ENCODE data around the gene PTGIS. TPM values are rescaled to one million over a fixed set of nuclear protein-coding genes. Genes with fewer than 3 reads are reported as not detected.

PTGIS gene
- total RNA-seq, 3 donors from 2014 or later: 1.6 to 2.4 (median 2.1) TPM

GRCh38 chr20:49480236-49480635 lies 87.7 kb downstream of the PTGIS start:
- DNase-seq: no peak
- peaks cover 4% of the 10 kb centered on the region for H3K4me1 Mint-ChIP-seq (ENCODE audit: low read depth)
- no peak for ATAC-seq
- H3K36me3 Mint-ChIP-seq (ENCODE audit: insufficient read depth): no peaks in the 10 kb centered on the region
- no peak overlapping the region for H3K4me3 Mint-ChIP-seq
- no peaks in the 10 kb centered on the region for H3K9me3 Mint-ChIP-seq
- H3K27me3 Mint-ChIP-seq (ENCODE audit: low read depth): peaks cover 46% of the 10 kb centered on the region

GRCh38 chr20:49479785-49480184 lies 88.2 kb downstream of the PTGIS start:
- H3K4me3 Mint-ChIP-seq: no peak overlapping the region
- ATAC-seq (no peak), DNase-seq (no peak)
- no peaks in the 10 kb centered on the region for H3K36me3 Mint-ChIP-seq (ENCODE audit: insufficient read depth)
- H3K27me3 Mint-ChIP-seq (ENCODE audit: low read depth): peaks cover 46% of the 10 kb centered on the region
- no peaks in the 10 kb centered on the region for H3K9me3 Mint-ChIP-seq
- H3K4me1 Mint-ChIP-seq (ENCODE audit: low read depth): peaks cover 4% of the 10 kb centered on the region

GRCh38 chr20:49478754-49479689 lies 88.9 kb downstream of the PTGIS start:
- ATAC-seq (no peak), DNase-seq (no peak)
- Mint-ChIP-seq H3K27me3 (ENCODE audit: low read depth) (peaks cover 44% of the 10 kb centered on the region), H3K9me3 (no peaks in the 10 kb centered on the region), H3K36me3 (ENCODE audit: insufficient read depth) (no peaks in the 10 kb centered on the region), H3K4me1 (ENCODE audit: low read depth) (peaks cover 2% of the 10 kb centered on the region), H3K4me3 (no peak overlapping the region)

- H3K36me3 Mint-ChIP-seq (ENCODE audit: insufficient read depth): no peaks in the 10 kb centered on the region
- H3K4me1 Mint-ChIP-seq (ENCODE audit: low read depth): peaks cover 2% of the 10 kb centered on the region
- H3K9me3 Mint-ChIP-seq: no peaks in the 10 kb centered on the region
- ATAC-seq: no peak
- no peak for DNase-seq
- peaks cover 42% of the 10 kb centered on the region for H3K27me3 Mint-ChIP-seq (ENCODE audit: low read depth)
- H3K4me3 Mint-ChIP-seq: no peak overlapping the region
Measured at GRCh38 chr20:49478266-49478665, 89.7 kb downstream of the PTGIS start.

GRCh38 chr20:49477200-49477599 lies 90.7 kb downstream of the PTGIS start:
- Mint-ChIP-seq H3K36me3 (ENCODE audit: insufficient read depth) (no peaks in the 10 kb centered on the region), H3K4me1 (ENCODE audit: low read depth) (no peaks in the 10 kb centered on the region), H3K4me3 (no peak overlapping the region), H3K27me3 (ENCODE audit: low read depth) (peaks cover 40% of the 10 kb centered on the region), H3K9me3 (no peaks in the 10 kb centered on the region)
- ATAC-seq: no peak
- no peak for DNase-seq

- Mint-ChIP-seq H3K27me3 (ENCODE audit: low read depth) (peaks cover 35% of the 10 kb centered on the region), H3K4me1 (ENCODE audit: low read depth) (no peaks in the 10 kb centered on the region), H3K36me3 (ENCODE audit: insufficient read depth) (no peaks in the 10 kb centered on the region), H3K4me3 (no peak overlapping the region), H3K9me3 (no peaks in the 10 kb centered on the region)
- ATAC-seq: no peak
- no peak for DNase-seq
Measured at GRCh38 chr20:49476016-49476355, 92.0 kb downstream of the PTGIS start.

GRCh38 chr20:49475292-49476015 lies 92.5 kb downstream of the PTGIS start:
- H3K4me1 Mint-ChIP-seq (ENCODE audit: low read depth): no peaks in the 10 kb centered on the region
- H3K36me3 Mint-ChIP-seq (ENCODE audit: insufficient read depth): no peaks in the 10 kb centered on the region
- ATAC-seq (no peak), DNase-seq (no peak)
- H3K27me3 Mint-ChIP-seq (ENCODE audit: low read depth): peaks cover 33% of the 10 kb centered on the region
- no peak overlapping the region for H3K4me3 Mint-ChIP-seq
- H3K9me3 Mint-ChIP-seq: no peaks in the 10 kb centered on the region

GRCh38 chr20:49471397-49471796 lies 96.5 kb downstream of the PTGIS start:
- H3K9me3 Mint-ChIP-seq: no peaks in the 10 kb centered on the region
- H3K4me3 Mint-ChIP-seq: no peak overlapping the region
- no peaks in the 10 kb centered on the region for H3K36me3 Mint-ChIP-seq (ENCODE audit: insufficient read depth)
- ATAC-seq (no peak), DNase-seq (no peak)
- no peaks in the 10 kb centered on the region for H3K4me1 Mint-ChIP-seq (ENCODE audit: low read depth)
- peaks cover 38% of the 10 kb centered on the region for H3K27me3 Mint-ChIP-seq (ENCODE audit: low read depth)

GRCh38 chr20:49470922-49471321 lies 97.0 kb downstream of the PTGIS start:
- H3K4me3 Mint-ChIP-seq: no peak overlapping the region
- ATAC-seq (no peak), DNase-seq (no peak)
- H3K27me3 Mint-ChIP-seq (ENCODE audit: low read depth): peaks cover 38% of the 10 kb centered on the region
- H3K36me3 Mint-ChIP-seq (ENCODE audit: insufficient read depth): no peaks in the 10 kb centered on the region
- H3K9me3 Mint-ChIP-seq: no peaks in the 10 kb centered on the region
- H3K4me1 Mint-ChIP-seq (ENCODE audit: low read depth): no peaks in the 10 kb centered on the region

- no peaks in the 10 kb centered on the region for H3K4me1 Mint-ChIP-seq (ENCODE audit: low read depth)
- H3K27me3 Mint-ChIP-seq (ENCODE audit: low read depth): peaks cover 29% of the 10 kb centered on the region
- H3K4me3 Mint-ChIP-seq: no peak overlapping the region
Measured at GRCh38 chr20:49469060-49469459, 98.9 kb downstream of the PTGIS start.

GRCh38 chr20:49468412-49468811 lies 99.5 kb downstream of the PTGIS start:
- ATAC-seq (no peak), DNase-seq (no peak)
- Mint-ChIP-seq H3K4me1 (ENCODE audit: low read depth) (no peaks in the 10 kb centered on the region), H3K36me3 (ENCODE audit: insufficient read depth) (no peaks in the 10 kb centered on the region), H3K9me3 (no peaks in the 10 kb centered on the region), H3K27me3 (ENCODE audit: low read depth) (peaks cover 29% of the 10 kb centered on the region), H3K4me3 (no peak overlapping the region)

More at GRCh38 chr20:49469060-49469459, 98.9 kb downstream of the PTGIS start:
- DNase-seq: no peak
- no peaks in the 10 kb centered on the region for H3K36me3 Mint-ChIP-seq (ENCODE audit: insufficient read depth)
- no peak for ATAC-seq
- H3K9me3 Mint-ChIP-seq: no peaks in the 10 kb centered on the region

GRCh38 chr20:49466114-49466912 lies 101.6 kb downstream of the PTGIS start:
- no peak overlapping the region for H3K4me3 Mint-ChIP-seq
- H3K9me3 Mint-ChIP-seq: no peaks in the 10 kb centered on the region
- H3K4me1 Mint-ChIP-seq (ENCODE audit: low read depth): no peaks in the 10 kb centered on the region
- no peak for DNase-seq
- ATAC-seq: no peak
- no peaks in the 10 kb centered on the region for H3K36me3 Mint-ChIP-seq (ENCODE audit: insufficient read depth)
- H3K27me3 Mint-ChIP-seq (ENCODE audit: low read depth): peaks cover 32% of the 10 kb centered on the region

- ATAC-seq (no peak), DNase-seq (no peak)
- Mint-ChIP-seq H3K9me3 (no peaks in the 10 kb centered on the region), H3K27me3 (ENCODE audit: low read depth) (peaks cover 25% of the 10 kb centered on the region), H3K4me1 (ENCODE audit: low read depth) (no peaks in the 10 kb centered on the region), H3K4me3 (no peak overlapping the region), H3K36me3 (ENCODE audit: insufficient read depth) (no peaks in the 10 kb centered on the region)
Measured at GRCh38 chr20:49464556-49464955, 103.4 kb downstream of the PTGIS start.

- Mint-ChIP-seq H3K4me1 (ENCODE audit: low read depth) (no peaks in the 10 kb centered on the region), H3K9me3 (no peaks in the 10 kb centered on the region), H3K4me3 (no peak overlapping the region), H3K36me3 (ENCODE audit: insufficient read depth) (no peaks in the 10 kb centered on the region), H3K27me3 (ENCODE audit: low read depth) (peaks cover 24% of the 10 kb centered on the region)
- DNase-seq (no peak), ATAC-seq (no peak)
Measured at GRCh38 chr20:49462626-49463025, 105.3 kb downstream of the PTGIS start.

Data from activated T-cell treated with anti-CD3 and anti-CD28 coated beads, Interleukin-2, amount 50 U/mL, for 4 hours (primary cell).